Suprapubic skin (tissue), 4 donors: Measurements from ENCODE around the gene PPP1R13B.
"Not testable (repeated sequence)": the region's sequence is repeated elsewhere in the genome, so short reads cannot be mapped to it uniquely, and the experiment has no call there.

Experiments used
- EP300 ChIP-seq: sonication (generic); formaldehyde crosslinking; IDR thresholded peaks from one replicate; pipeline ENCODE4 v1.6.1; 2017; ENCODE audit warnings: antibody characterized with exemption
- POLR2A ChIP-seq, 2 donors: fragments of 450-650 bp; IDR thresholded peaks; one replicate each; pipeline ENCODE4 v1.6.1; 2017; ENCODE audit warnings: antibody characterized with exemption in 2 of 2, mild to moderate bottlenecking in 2 of 2, moderate library complexity in 2 of 2
- POLR2AphosphoS5 ChIP-seq, 3 donors: sonication (generic); formaldehyde crosslinking; IDR thresholded peaks; one replicate each; pipeline ENCODE4 v1.6.1; 2017; ENCODE audit warnings: antibody characterized with exemption in 3 of 3
- TF ChIP-seq, protein P1 (sequence below), 2 donors: fragments of 200-600 bp in 1 of 2; fragments of 450-650 bp in 1 of 2; sonication (generic) in 1 of 2; IDR thresholded peaks; one replicate each; pipeline ENCODE4 v1.5.1; 2016 to 2019; ENCODE audit warnings: antibody characterized with exemption in 2 of 2, mild to moderate bottlenecking in 1 of 2, moderate library complexity in 1 of 2

DNA sequence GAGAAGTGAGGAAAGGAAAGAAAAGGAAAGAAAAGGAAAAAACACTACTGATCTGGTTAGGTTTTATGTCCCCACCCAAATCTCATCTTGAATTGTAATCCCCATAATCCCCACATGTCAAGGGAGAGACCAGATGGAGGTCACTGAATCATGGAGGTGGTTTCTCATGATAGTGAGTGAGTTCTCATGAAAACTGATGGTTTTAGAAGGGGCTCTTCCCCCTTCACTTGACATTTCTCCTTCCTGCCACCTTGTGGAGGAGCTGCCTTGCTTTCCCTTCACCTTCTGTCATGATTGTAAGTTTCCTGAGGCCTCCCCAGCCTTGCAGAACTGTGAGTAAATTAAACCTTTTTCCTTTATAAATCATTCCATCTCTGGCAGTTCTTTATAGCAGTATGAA, 54.2 kb downstream of the PPP1R13B start:
- TF ChIP-seq, protein P1, sequence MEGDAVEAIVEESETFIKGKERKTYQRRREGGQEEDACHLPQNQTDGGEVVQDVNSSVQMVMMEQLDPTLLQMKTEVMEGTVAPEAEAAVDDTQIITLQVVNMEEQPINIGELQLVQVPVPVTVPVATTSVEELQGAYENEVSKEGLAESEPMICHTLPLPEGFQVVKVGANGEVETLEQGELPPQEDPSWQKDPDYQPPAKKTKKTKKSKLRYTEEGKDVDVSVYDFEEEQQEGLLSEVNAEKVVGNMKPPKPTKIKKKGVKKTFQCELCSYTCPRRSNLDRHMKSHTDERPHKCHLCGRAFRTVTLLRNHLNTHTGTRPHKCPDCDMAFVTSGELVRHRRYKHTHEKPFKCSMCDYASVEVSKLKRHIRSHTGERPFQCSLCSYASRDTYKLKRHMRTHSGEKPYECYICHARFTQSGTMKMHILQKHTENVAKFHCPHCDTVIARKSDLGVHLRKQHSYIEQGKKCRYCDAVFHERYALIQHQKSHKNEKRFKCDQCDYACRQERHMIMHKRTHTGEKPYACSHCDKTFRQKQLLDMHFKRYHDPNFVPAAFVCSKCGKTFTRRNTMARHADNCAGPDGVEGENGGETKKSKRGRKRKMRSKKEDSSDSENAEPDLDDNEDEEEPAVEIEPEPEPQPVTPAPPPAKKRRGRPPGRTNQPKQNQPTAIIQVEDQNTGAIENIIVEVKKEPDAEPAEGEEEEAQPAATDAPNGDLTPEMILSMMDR (IDR thresholded peaks at IDR 0.05), result not testable (repeated sequence)
- not testable (repeated sequence) for TF ChIP-seq POLR2AphosphoS5 (IDR thresholded peaks at IDR 0.05); POLR2A (IDR thresholded peaks at IDR 0.05); EP300
